Stimulated activated CD8-positive, alpha-beta memory T cell treated with anti-CD3 and anti-CD28 coated beads, Interleukin-4, amount 100 ng/mL, for 24 hours (primary cell): ENCODE results near the gene KLHL14.

Source experiments
- DNase-seq: peaks from one replicate; pipeline ENCODE4 v3.0.0-alpha.2; 2020; ENCODE audit warnings: low read depth

KLHL14 gene

GRCh38 chr18:32637226-32637625, 135.6 kb downstream of the KLHL14 start:
- no peak for DNase-seq

- DNase-seq, result no peak
Measured at GRCh38 chr18:32634876-32635431, 137.9 kb downstream of the KLHL14 start.

GRCh38 chr18:32629981-32630700, 142.7 kb downstream of the KLHL14 start:
- no peak for DNase-seq

GRCh38 chr18:32629292-32629691, 143.5 kb downstream of the KLHL14 start:
- no peak for DNase-seq

- DNase-seq, result no peak
Measured at GRCh38 chr18:32624182-32624723, 148.6 kb downstream of the KLHL14 start.

- DNase-seq, result no peak
Measured at GRCh38 chr18:32623563-32623962, 149.3 kb downstream of the KLHL14 start.
